HG02642 (cell line): ENCODE data around the gene SLC39A11.
"Not testable (repeated sequence)": the region's sequence is repeated elsewhere in the genome, so short reads cannot be mapped to it uniquely, and the experiment has no call there.

Source experiments
- ATAC-seq: cut with Tn5 transposase; IDR thresholded peaks from one replicate; pipeline ENCODE4 v1.9.1; 2021; ENCODE audit warnings: mild to moderate bottlenecking; ENCODE audit not compliant: unreplicated experiment, poor library complexity

Gene SLC39A11

DNA sequence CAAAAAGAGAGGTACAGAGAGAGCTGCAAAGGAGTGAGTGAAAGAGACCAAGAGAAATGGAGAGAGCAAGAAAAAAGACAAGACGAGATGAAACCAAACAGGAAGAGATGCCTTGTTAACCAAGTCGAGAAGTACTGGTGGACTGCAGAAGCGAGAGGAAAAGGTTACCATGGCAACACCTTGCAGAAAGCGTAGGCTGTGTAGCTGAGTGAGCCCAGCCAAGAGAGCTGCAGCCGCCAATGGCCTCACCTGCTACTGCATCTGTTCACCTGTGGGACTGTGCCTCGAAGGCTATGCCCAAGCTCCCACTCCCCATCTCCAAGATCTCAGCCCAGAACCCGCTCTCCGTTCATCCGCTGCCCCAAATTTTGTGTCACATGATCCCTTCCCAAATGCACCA is 161.3 kb downstream of the SLC39A11 start:
- no peak for ATAC-seq

DNA sequence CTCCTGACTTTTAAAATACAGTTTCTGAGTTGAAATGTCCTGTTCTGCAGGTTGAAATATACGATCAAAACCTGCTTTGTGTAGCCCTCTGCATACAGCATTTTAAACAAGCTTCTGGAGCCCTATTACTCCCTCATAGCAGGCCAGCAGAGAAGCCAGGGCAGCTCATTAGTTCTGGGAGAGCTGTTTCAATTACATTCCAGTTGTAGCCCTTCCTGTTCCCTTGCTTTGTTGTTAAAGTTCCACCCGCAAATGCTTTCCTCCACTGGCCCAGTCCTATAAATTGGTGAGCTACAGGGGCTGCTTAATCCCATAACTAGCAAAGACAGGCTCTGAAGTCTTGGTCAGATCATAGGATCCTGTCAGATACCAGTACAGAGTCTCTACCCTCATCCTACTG is 162.5 kb downstream of the SLC39A11 start:
- ATAC-seq, result no peak

GRCh38 chr17:72928454-72929136 is 163.9 kb downstream of the SLC39A11 start:
- ATAC-seq, result no peak

GRCh38 chr17:72927760-72928159 is 164.7 kb downstream of the SLC39A11 start:
- no peak for ATAC-seq

DNA sequence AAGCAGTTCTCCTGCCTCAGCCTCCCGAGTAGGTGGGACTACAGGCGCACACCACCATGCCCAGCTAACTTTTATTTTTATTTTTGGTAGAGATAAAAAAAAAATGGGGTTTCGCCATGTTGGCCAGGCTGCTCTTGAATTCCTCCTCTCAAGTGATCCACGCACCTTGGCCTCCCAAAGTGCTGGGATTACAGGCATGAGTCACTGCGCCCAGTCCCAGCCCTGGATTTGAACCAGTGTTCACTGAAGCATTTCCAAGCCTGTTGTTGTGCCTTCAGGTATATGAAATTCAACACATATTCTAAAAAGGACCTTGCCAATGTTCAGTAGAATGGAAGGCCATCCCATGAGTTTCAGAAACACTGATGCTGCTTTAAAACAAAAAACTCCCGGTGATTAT is 165.3 kb downstream of the SLC39A11 start:
- ATAC-seq, result no peak

DNA sequence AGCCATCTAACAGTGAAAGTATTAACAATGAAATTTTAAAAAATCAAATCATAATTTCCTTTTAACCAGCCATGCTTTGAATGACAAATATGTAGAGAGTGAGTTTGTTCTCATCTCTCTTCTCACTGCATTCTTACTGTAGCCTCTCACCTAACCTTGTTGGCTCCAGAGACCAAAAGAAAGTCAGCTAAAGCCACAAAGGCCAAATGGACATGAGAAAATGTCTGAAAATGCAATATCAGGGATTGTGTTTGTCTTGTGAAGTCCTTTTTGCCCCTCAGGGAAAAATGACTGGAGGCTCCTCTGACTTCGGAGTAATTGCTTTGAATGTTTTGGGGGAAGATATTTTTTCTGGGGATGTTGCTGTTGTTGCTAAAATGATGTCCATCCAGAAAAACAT is 166.3 kb downstream of the SLC39A11 start:
- ATAC-seq, result no peak

- no peak for ATAC-seq
These were observed 168.3 kb downstream of the SLC39A11 start for GRCh38 chr17:72924196-72924595.

DNA sequence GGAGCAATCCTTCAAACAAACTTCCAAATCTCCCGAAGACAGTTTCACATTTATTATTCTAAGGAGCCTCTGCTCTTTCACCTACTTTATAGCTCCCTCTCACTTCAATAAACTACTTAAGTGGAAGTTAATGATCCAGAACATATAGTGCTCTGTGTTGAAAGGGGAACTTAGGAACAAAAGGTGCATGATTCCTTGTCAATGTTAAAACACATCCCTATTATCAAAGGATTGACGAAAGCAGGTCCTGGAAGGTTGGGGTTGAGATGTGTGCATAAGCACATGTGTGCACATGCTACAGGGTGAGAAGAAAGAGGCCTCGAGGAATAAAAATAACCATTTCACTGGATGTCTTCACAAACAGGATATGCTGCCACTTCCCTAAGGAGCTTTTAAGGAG is 170.3 kb downstream of the SLC39A11 start:
- no peak for ATAC-seq

GRCh38 chr17:72921347-72922054 is 171.0 kb downstream of the SLC39A11 start:
- no peak for ATAC-seq

- no peak for ATAC-seq
These were observed 172.0 kb downstream of the SLC39A11 start for GRCh38 chr17:72920513-72920912.

DNA sequence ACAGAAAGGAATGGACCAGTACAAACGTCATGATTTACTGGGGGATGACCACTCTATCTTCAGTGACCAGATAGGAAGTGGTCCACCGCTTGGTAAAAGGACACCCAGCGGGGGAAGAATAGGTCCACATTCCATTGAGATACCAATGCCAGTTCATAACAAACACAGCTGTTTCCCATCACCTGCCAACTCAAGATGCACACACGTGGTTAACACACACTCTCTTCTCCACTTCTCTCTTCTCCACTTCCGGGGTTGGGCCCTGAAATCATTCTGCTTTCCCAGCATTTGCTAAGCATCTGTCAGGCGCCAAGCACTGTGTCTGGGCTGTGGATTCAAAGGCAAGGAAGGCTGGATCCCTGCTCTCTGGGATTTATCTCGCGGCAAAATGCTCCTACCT is 175.5 kb downstream of the SLC39A11 start:
- no peak for ATAC-seq

- ATAC-seq, result no peak
These were observed 176.8 kb downstream of the SLC39A11 start for GRCh38 chr17:72915625-72916081.

DNA sequence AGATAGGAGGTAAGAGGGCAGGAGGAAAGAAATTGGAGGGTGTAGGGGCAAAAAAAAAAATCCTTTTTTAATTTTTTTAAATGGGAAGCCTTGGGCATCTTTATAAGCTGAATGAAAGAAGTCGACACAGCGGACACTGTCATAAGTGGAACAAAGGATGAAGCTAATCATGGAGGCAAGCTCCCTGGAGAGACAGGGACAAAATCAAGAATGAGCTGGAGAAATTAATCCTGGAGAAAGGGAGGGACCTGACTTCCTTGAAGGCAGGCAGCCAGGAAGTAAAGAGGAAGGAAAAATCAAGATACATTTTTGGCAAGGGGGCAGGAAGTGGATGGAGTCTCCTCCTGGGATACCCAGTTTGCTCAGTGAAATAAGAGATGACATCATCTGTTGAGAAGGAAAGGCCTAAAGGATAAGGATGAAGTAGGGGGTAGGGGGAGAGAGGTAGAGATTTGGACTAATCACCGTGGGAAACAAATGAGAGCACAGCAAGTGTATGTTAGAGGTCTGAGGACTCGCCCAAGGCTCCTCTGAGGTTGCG is 179.3 kb downstream of the SLC39A11 start:
- no peak for ATAC-seq

DNA sequence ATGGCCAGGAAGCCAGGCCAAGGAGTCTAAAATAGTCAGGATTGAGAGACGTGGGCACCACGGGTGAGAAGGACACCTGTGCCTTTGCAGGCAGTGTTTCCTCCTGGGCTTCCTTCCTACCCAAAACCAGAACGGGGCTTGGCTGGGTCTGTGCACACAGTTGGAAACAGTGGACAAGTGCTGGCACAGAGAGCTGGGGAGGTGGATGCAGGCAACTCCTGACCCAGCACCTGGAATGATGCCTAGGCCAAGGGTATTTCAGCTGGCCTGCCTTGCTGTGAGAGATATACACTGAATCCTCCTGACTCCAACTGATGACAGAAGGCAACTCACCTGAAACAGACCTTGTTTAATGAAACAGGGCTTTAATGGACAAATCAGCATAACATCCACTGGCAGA is 186.2 kb downstream of the SLC39A11 start:
- no peak for ATAC-seq

GRCh38 chr17:72903522-72903921 is 189.0 kb downstream of the SLC39A11 start:
- no peak for ATAC-seq

GRCh38 chr17:72901657-72902056 is 190.8 kb downstream of the SLC39A11 start:
- no peak for ATAC-seq

DNA sequence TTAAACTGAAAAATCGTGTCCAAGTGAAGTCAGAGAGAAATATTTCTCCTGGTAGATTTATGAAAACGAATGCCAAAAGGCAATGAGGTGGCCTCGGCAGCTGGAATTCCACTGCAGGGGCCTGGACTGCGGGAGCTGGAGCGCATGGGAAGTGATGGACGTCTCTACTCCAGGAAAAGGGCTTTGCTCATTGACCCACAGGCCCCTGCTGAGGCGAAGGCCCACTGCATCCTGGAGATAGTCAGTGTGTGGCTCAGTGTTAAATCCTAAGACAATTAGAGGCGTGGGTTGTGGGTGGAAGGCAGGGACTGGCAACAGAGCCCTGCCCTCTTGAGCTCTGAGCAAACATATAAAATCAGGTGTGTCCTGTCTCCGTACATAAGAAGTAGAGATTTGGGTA is 191.4 kb downstream of the SLC39A11 start:
- no peak for ATAC-seq

GRCh38 chr17:72900654-72900971 is 191.9 kb downstream of the SLC39A11 start:
- ATAC-seq, result no peak

DNA sequence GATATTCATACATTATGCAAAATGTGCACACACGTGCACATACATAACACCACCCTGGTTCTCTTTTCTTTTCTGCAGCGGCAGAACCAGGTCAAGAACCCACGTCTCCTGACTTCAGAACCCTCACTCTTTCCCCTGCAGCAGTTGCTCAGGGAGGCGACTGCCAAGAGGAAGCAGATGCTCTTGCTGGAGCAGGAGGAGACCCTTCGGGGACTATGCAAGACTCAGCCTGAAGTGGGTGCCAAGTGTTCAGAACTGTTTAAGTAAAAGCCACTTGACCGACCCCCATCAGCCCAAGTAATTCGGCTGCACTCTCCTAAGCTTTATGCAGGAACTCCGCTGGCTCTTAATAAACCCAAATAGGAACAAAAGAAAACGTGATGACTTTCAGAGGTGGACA is 193.8 kb downstream of the SLC39A11 start:
- no peak for ATAC-seq

DNA sequence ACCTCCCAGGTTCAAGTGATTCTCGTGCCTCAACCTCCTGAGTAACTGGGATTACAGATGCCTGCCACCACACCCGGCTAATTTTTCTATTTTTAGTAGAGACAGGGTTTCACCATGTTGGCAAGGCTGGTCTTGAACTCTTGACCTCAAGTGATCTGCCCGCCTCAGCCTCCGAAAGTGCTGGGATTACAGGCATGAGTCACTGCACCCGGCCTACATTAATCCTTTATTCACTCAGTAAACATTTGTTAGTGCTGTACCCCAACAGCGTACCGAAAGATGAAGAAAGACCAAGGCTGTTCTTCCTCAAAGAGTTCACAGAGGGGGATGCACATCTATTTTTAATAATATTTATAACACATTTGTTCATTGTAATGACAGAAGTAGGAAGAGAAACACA is 196.2 kb downstream of the SLC39A11 start:
- ATAC-seq, result not testable (repeated sequence)

- ATAC-seq, result no peak
These were observed 200.9 kb downstream of the SLC39A11 start for GRCh38 chr17:72891627-72892026.

DNA sequence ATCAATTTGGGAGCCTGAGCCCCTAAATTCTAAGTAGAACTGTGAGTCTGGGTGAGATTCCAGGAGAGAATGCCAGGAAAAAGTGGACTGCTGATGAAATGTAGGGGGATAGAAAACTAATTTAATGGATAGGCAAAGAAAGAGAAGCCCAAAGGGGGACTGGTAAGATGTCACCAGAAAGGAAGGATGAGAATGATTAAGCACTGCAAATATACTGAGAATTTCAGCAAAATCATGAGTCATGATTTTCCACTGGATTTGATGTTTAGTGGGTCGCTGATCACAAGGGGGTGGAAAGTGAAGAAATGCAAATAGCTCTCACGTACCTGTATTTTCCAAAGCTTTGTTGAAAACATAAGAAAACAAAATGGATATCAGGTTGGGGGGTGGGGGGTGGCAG is 201.8 kb downstream of the SLC39A11 start:
- ATAC-seq, result no peak
